IMR-90 (cell line): ENCODE data around the gene STARD10. TPM values are rescaled to one million over a fixed set of nuclear protein-coding genes. Genes with fewer than 3 reads are reported as not detected.

Experiments used
- ATAC-seq: fragments of 200-7000 bp; cut with Tn5 transposase; 2 replicates; pipeline ENCODE4 v1.9.1; 2020; ENCODE audit warnings: low read depth, mild to moderate bottlenecking, moderate library complexity
- BruUV-seq: library from RNA; stranded (reverse); fragments of 400-500 nt; replicated peaks from 2 replicates; lab custom pipeline; 2021; lab: Mats Ljungman, UMichigan
- CTCF ChIA-PET: fragments of 300-600 bp; formaldehyde crosslinking; extraction: SDS; loops from one replicate; lab custom pipeline; 2021; ENCODE audit warnings: antibody characterized with exemption; lab: Yijun Ruan, JAX
- POLR2A ChIA-PET: fragments of 300-600 bp; sonication (Branson Sonifier 250); formaldehyde crosslinking; loops from one replicate; lab custom pipeline; 2022; ENCODE audit warnings: antibody characterized with exemption; ENCODE audit not compliant: unreplicated experiment; lab: Charles Lee
- DNase-seq: peaks from one replicate; pipeline ENCODE4 v3.0.0; 2013
- H2AFZ ChIP-seq: replicated peaks from 2 replicates; pipeline ENCODE3; 2013; ENCODE audit warnings: low read length, mild to moderate bottlenecking; ENCODE audit not compliant: poor library complexity
- H2AK5ac ChIP-seq: 2 replicates; pipeline ENCODE4 v1.6.1; 2013; ENCODE audit warnings: low read depth, low read length, inconsistent platforms
- H2AK9ac ChIP-seq: replicated peaks from 2 replicates; pipeline ENCODE3; 2013; ENCODE audit warnings: mild to moderate bottlenecking, low read depth, low read length, moderate library complexity; ENCODE audit not compliant: poor library complexity
- H2BK120ac ChIP-seq: 2 replicates; pipeline ENCODE4 v1.6.1; 2013; ENCODE audit warnings: low read depth, low read length, inconsistent platforms
- H2BK15ac ChIP-seq: 3 replicates; pipeline ENCODE4 v1.6.1; 2013; ENCODE audit warnings: low read depth, low read length, inconsistent platforms
- H2BK20ac ChIP-seq: 2 replicates; pipeline ENCODE4 v1.6.1; 2013; ENCODE audit warnings: low read depth, mild to moderate bottlenecking, inconsistent platforms, low read length, moderate library complexity
- H2BK5ac ChIP-seq: 2 replicates; pipeline ENCODE4 v1.6.1; 2013; ENCODE audit warnings: mild to moderate bottlenecking, low read depth, low read length, inconsistent platforms; ENCODE audit not compliant: poor library complexity, severe bottlenecking
- H3K14ac ChIP-seq: replicated peaks from 2 replicates; pipeline ENCODE4 v1.6.1; 2013; ENCODE audit warnings: low read depth, low read length, inconsistent platforms
- H3K18ac ChIP-seq: 2 replicates; pipeline ENCODE4 v1.6.1; 2013; ENCODE audit warnings: low read depth, low read length, control low read depth
- H3K23ac ChIP-seq: 2 replicates; pipeline ENCODE4 v1.6.1; 2013; ENCODE audit warnings: low read depth, low read length, inconsistent platforms
- H3K27ac ChIP-seq: 2 replicates; pipeline ENCODE4 v1.5.1; 2013; ENCODE audit warnings: mild to moderate bottlenecking, control low read depth, low read length; ENCODE audit not compliant: insufficient read depth
- H3K27me3 ChIP-seq: 2 replicates; pipeline ENCODE4 v1.6.1; 2013; ENCODE audit warnings: low read length; ENCODE audit not compliant: control insufficient read depth, insufficient read depth
- H3K36me3 ChIP-seq: 2 replicates; pipeline ENCODE4 v1.6.1; 2013; ENCODE audit warnings: low read length, mixed read lengths; ENCODE audit not compliant: control insufficient read depth, insufficient read depth
- H3K4ac ChIP-seq: 2 replicates; pipeline ENCODE4 v1.6.1; 2013; ENCODE audit warnings: low read depth, low read length, inconsistent platforms
- H3K4me1 ChIP-seq: 2 replicates; pipeline ENCODE4 v1.6.1; 2013; ENCODE audit warnings: low read length, mixed read lengths; ENCODE audit not compliant: control insufficient read depth, insufficient read depth
- H3K4me2 ChIP-seq: 2 replicates; pipeline ENCODE4 v1.6.1; 2013; ENCODE audit warnings: low read depth, mild to moderate bottlenecking, control low read depth, low read length, moderate library complexity
- H3K4me3 ChIP-seq: 2 replicates; pipeline ENCODE4 v1.5.1; 2013; ENCODE audit warnings: low read depth, mild to moderate bottlenecking, control low read depth, low read length, moderate library complexity; ENCODE audit not compliant: insufficient read depth
- H3K56ac ChIP-seq: 2 replicates; pipeline ENCODE4 v1.6.1; 2013; ENCODE audit warnings: low read length, inconsistent platforms; ENCODE audit not compliant: insufficient read depth; ENCODE audit errors: extremely low read depth
- H3K79me1 ChIP-seq, 2 experiments: 2 replicates each; pipeline ENCODE4 v1.6.1; 2013; ENCODE audit warnings: low read length in 2 of 2, inconsistent platforms in 1 of 2, low read depth in 1 of 2
- H3K9ac ChIP-seq: 2 replicates; pipeline ENCODE4 v1.6.1; 2013; ENCODE audit warnings: low read depth, low read length, control low read depth
- H3K9me1 ChIP-seq: 2 replicates; pipeline ENCODE4 v1.6.1; 2013; ENCODE audit warnings: low read length, inconsistent platforms; ENCODE audit not compliant: insufficient read depth
- H3K9me3 ChIP-seq: 2 replicates; pipeline ENCODE4 v1.6.1; 2013; ENCODE audit warnings: low read length; ENCODE audit not compliant: control insufficient read depth, insufficient read depth
- H4K20me1 ChIP-seq: 2 replicates; pipeline ENCODE4 v1.6.1; 2013; ENCODE audit warnings: low read length, inconsistent platforms; ENCODE audit not compliant: insufficient read depth
- H4K5ac ChIP-seq: 2 replicates; pipeline ENCODE4 v1.6.1; 2013; ENCODE audit warnings: mild to moderate bottlenecking, low read depth, low read length, control low read depth
- H4K8ac ChIP-seq, 2 experiments: 2 replicates each; pipeline ENCODE4 v1.6.1; 2013; ENCODE audit warnings: low read depth in 2 of 2, low read length in 2 of 2, control low read depth in 1 of 2, inconsistent platforms in 1 of 2
- H4K91ac ChIP-seq: 2 replicates; pipeline ENCODE4 v1.6.1; 2013; ENCODE audit warnings: low read depth, low read length, inconsistent platforms; ENCODE audit not compliant: insufficient read depth
- NFE2L2 ChIP-seq: fragments of 150-350 bp; IDR thresholded peaks from 2 replicates; pipeline ENCODE4 v1.6.1; 2016; ENCODE audit warnings: low read depth, mild to moderate bottlenecking, low read length
- WGBS, 2 experiments: methylation state at CpG; one replicate each; pipeline versions ENCODE4 v1.1.5 to v1.1.7; 2013; ENCODE audit warnings: missing lambda C conversion rate in 2 of 2; ENCODE audit not compliant: insufficient read length in 1 of 2; ENCODE audit errors: extremely low coverage in 2 of 2; 5-methylcytosine and 5-hydroxymethylcytosine counted together
- dilution Hi-C: fragments of 300-500 bp; cut with HindIII; formaldehyde crosslinking; loops from one replicate; pipeline ENCODE4 v1.14.3; 2018; ENCODE audit warnings: low sequenced_read_pairs; ENCODE audit not compliant: unreplicated experiment
- in situ Hi-C: fragments of 300-500 bp; cut with MboI; formaldehyde crosslinking; loops from 3 replicates; pipeline ENCODE4 v1.14.3; 2019; ENCODE audit warnings: low sequenced_read_pairs, inconsistent platforms, mixed read lengths
- intact Hi-C: fragments of 100-400 bp; cut with micrococcal nuclease; formaldehyde crosslinking; loops from 2 replicates; pipeline ENCODE4 v1.10.0; 2022
- polyA plus RNA-seq, 3 experiments: library from polyadenylated mRNA; depleted of rRNA; stranded (reverse); fragments of >200 nt; gene quantifications; 2 replicates each; pipeline ENCODE4 v1.2.3, GENCODE V29; 2012; ENCODE audit warnings: low replicate concordance in 1 of 3
- total RNA-seq: library from RNA; depleted of rRNA; stranded (reverse); fragments of >200 nt; gene quantifications from 2 replicates; pipeline ENCODE4 v1.2.3, GENCODE V29; 2012

The STARD10 gene
- total and polyA plus RNA-seq, 2 of the 4 experiments (the other 2 are of a cell fraction): 23.8 to 37.4 TPM

GRCh38 chr11:72766152-72766902 is 27.5 kb downstream of the STARD10 start:
- no peak overlapping the region for H3K18ac ChIP-seq
- H3K9me1 ChIP-seq: peaks cover 8% of the 10 kb centered on the region; the same call in 1 of the 2 replicates
- intact Hi-C loops (no loop called here), in situ Hi-C loops (no loop called here), dilution Hi-C loops (no loop called here)
- H2BK120ac ChIP-seq: no peak overlapping the region
- H2AK5ac ChIP-seq: no peak overlapping the region
- BruUV-seq: no TSS peak
- peaks cover 0 to 9% of the 10 kb centered on the region in 2 experiments; a peak in 2 of 4 replicates for H3K79me1 ChIP-seq
- no peak overlapping the region for H3K14ac ChIP-seq
- peaks cover 3% of the 10 kb centered on the region for H4K20me1 ChIP-seq
- H3K4me3 ChIP-seq: no peak overlapping the region
- no peak overlapping the region for H3K27ac ChIP-seq
- H3K56ac ChIP-seq: no peak overlapping the region
- POLR2A ChIA-PET: no interaction called here
- H3K27me3 ChIP-seq: no peaks in the 10 kb centered on the region
- no peak overlapping the region for H4K5ac ChIP-seq
- H2BK20ac ChIP-seq: no peak overlapping the region
- H3K4me1 ChIP-seq: peaks cover 6% of the 10 kb centered on the region; the same call in 1 of the 2 replicates
- H2AK9ac ChIP-seq: no peak overlapping the region
- ATAC-seq (no peak), DNase-seq (no peak)
- no peak overlapping the region for H2BK5ac ChIP-seq
- CTCF ChIA-PET: interaction anchor here (0.6 kb wide), 1 partner anchor 583 kb away, joined by 3 read pairs; no protein-coding TSS in a partner anchor
- 84% methylated on average over 5 of the region's 12 CpGs; no CpG with 5 or more reads in 1 of the 2 experiments for WGBS, 2 experiments
- no peaks in the 10 kb centered on the region for H3K36me3 ChIP-seq
- TF ChIP-seq NFE2L2: no peak
- no peak overlapping the region for H3K9ac ChIP-seq
- H2BK15ac ChIP-seq: no peak overlapping the region
- H4K91ac ChIP-seq: no peak overlapping the region
- no peak overlapping the region for H4K8ac ChIP-seq
- 0 out of 2 replicates have a peak, but pooled peaks cover 2% of the 10 kb centered on the region for H3K9me3 ChIP-seq
- no peak overlapping the region for H3K23ac ChIP-seq
- H3K4ac ChIP-seq: no peak overlapping the region
- no peak overlapping the region for H2AFZ ChIP-seq
- H3K4me2 ChIP-seq: no peak overlapping the region
